ENCODE results near the gene ALS2CL.

Gene ALS2CL

GRCh38 chr3:46662771-46663551 lies 30.5 kb downstream of the ALS2CL start:
- DNase-seq: no peak

GRCh38 chr3:46661776-46662766 lies 31.4 kb downstream of the ALS2CL start:
- DNase-seq: no peak

- no peak for DNase-seq
These were observed 32.6 kb downstream of the ALS2CL start for GRCh38 chr3:46660543-46661523.

GRCh38 chr3:46660003-46660402 lies 33.5 kb downstream of the ALS2CL start:
- no peak for DNase-seq

GRCh38 chr3:46659285-46659684 lies 34.2 kb downstream of the ALS2CL start:
- no peak for DNase-seq

GRCh38 chr3:46656778-46657556 lies 36.5 kb downstream of the ALS2CL start:
- DNase-seq: no peak

GRCh38 chr3:46655271-46655670 lies 38.2 kb downstream of the ALS2CL start:
- DNase-seq: no peak

- DNase-seq: no peak
These were observed 42.4 kb downstream of the ALS2CL start for GRCh38 chr3:46651084-46651483.

- DNase-seq: no peak
These were observed 44.0 kb downstream of the ALS2CL start for GRCh38 chr3:46649436-46649835.

GRCh38 chr3:46648096-46648495 lies 45.4 kb downstream of the ALS2CL start:
- no peak for DNase-seq

GRCh38 chr3:46646700-46647099 lies 46.8 kb downstream of the ALS2CL start:
- no peak for DNase-seq

GRCh38 chr3:46643701-46644100 lies 49.8 kb downstream of the ALS2CL start:
- DNase-seq: no peak

- DNase-seq: no peak
These were observed 50.5 kb downstream of the ALS2CL start for GRCh38 chr3:46642971-46643370.

GRCh38 chr3:46640927-46641326 lies 52.6 kb downstream of the ALS2CL start:
- no peak for DNase-seq

- DNase-seq: no peak
These were observed 54.3 kb downstream of the ALS2CL start for GRCh38 chr3:46639221-46639620.

GRCh38 chr3:46634856-46635255 lies 58.6 kb downstream of the ALS2CL start:
- DNase-seq: no peak

GRCh38 chr3:46632792-46633191 lies 60.7 kb downstream of the ALS2CL start:
- no peak for DNase-seq

GRCh38 chr3:46629551-46630517 lies 63.6 kb downstream of the ALS2CL start:
- peak; percentile 83 for DNase-seq

- DNase-seq: no peak
These were observed 64.5 kb downstream of the ALS2CL start for GRCh38 chr3:46628901-46629369.

GRCh38 chr3:46627078-46627477 lies 66.4 kb downstream of the ALS2CL start:
- DNase-seq: no peak

Data from activated naive CD4-positive, alpha-beta T cell treated with anti-CD3 and anti-CD28 coated beads, Interleukin-2, amount 50 U/mL, for 16 hours (primary cell).